ENCODE data around the gene CACNG7.
A peak's percentile ranks its signal among the peaks of the same experiment; 100 is the strongest.

CACNG7 gene

GRCh38 chr19:53983457-53984289, 74.6 kb downstream of the CACNG7 start:
- no peak for DNase-seq

GRCh38 chr19:53985863-53986262, 76.8 kb downstream of the CACNG7 start:
- DNase-seq: no peak

- no peak for DNase-seq
These were observed 79.9 kb downstream of the CACNG7 start for GRCh38 chr19:53988981-53989380.

GRCh38 chr19:53989600-53990533, 80.8 kb downstream of the CACNG7 start:
- DNase-seq: no peak

- DNase-seq: peak; percentile 13
These were observed 82.4 kb downstream of the CACNG7 start, which contains the start of gene CACNG6 for GRCh38 chr19:53991224-53992113. TSS of gene CACNG6 (plus strand) at chr19:53991637. CDS start at chr19:53992878, 1,241 bp downstream.

- DNase-seq: no peak
These were observed 83.1 kb downstream of the CACNG7 start for GRCh38 chr19:53992211-53992610.

GRCh38 chr19:53992815-53993214, 83.7 kb downstream of the CACNG7 start:
- DNase-seq: no peak

- DNase-seq: no peak
These were observed 84.4 kb downstream of the CACNG7 start for GRCh38 chr19:53993448-53993847.
